ENCODE measurements around the gene PLEKHG2.
A peak's percentile ranks its signal among the peaks of the same experiment; 100 is the strongest.

Gene PLEKHG2

DNA sequence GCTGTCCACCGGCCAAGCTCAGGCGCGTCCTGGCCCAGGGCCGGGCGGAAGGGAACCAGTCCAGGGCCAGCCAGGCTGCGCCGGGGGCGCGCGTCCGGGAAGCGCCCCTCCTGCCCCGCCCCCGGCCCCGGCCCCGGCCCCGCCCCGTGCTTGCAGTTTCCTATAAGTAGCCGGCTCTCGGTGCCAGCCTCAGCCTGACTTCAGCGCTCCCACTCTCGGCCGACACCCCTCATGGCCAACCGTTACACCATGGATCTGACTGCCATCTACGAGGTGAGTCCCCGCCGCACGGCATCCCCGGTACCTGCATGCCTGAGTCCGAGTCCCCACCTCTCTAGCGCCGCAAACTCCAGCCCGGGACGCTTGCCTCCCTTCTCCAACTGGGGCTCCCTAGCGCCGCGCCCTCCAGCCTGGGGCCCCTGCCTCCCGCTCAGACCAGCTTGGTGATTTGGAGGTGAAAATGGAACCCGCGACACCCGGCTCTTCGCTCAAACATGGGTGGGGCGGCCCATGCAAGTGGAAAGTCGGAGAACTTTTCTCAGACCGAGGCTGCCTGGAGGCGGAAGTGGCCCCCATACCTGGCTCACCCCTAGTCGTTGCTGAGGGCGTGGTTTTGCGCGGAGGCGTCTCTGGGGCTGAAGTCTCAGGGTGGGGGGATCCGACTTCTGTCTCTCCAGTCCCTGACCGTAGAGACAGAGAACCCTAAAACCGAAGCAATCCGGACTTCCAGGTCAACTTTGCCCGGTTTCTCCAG is 5.6 kb upstream of the PLEKHG2 start, which contains the start of gene ZFP36:
Gene ZFP36, plus strand, starts transcription at position 192 of the 754 bp plus-strand sequence. Its CDS starts 58 bp downstream, at position 250.
- peak; percentile 80 to 93 for DNase-seq

DNA sequence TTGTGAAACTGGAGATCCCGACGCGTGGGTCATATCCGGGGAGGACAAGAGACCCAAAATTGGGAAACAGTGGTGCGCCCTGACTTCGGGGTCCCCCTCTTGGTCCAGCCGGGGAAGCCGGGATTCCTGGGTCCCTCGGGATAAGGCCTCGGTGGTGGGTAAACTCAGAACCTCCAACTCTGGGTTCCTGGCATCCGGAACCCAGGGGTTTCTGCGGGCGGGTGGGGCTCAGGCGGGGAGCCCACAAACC is 5.1 kb upstream of the PLEKHG2 start:
- DNase-seq: no peak

DNA sequence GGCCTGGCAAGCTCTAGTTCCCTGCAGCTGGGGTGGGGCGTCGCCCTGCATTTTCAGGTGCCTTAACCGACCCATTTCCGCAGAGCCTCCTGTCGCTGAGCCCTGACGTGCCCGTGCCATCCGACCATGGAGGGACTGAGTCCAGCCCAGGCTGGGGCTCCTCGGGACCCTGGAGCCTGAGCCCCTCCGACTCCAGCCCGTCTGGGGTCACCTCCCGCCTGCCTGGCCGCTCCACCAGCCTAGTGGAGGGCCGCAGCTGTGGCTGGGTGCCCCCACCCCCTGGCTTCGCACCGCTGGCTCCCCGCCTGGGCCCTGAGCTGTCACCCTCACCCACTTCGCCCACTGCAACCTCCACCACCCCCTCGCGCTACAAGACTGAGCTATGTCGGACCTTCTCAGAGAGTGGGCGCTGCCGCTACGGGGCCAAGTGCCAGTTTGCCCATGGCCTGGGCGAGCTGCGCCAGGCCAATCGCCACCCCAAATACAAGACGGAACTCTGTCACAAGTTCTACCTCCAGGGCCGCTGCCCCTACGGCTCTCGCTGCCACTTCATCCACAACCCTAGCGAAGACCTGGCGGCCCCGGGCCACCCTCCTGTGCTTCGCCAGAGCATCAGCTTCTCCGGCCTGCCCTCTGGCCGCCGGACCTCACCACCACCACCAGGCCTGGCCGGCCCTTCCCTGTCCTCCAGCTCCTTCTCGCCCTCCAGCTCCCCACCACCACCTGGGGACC is 4.6 kb upstream of the PLEKHG2 start:
- peak in 1 of 2 donors; percentile 23 for DNase-seq

DNA sequence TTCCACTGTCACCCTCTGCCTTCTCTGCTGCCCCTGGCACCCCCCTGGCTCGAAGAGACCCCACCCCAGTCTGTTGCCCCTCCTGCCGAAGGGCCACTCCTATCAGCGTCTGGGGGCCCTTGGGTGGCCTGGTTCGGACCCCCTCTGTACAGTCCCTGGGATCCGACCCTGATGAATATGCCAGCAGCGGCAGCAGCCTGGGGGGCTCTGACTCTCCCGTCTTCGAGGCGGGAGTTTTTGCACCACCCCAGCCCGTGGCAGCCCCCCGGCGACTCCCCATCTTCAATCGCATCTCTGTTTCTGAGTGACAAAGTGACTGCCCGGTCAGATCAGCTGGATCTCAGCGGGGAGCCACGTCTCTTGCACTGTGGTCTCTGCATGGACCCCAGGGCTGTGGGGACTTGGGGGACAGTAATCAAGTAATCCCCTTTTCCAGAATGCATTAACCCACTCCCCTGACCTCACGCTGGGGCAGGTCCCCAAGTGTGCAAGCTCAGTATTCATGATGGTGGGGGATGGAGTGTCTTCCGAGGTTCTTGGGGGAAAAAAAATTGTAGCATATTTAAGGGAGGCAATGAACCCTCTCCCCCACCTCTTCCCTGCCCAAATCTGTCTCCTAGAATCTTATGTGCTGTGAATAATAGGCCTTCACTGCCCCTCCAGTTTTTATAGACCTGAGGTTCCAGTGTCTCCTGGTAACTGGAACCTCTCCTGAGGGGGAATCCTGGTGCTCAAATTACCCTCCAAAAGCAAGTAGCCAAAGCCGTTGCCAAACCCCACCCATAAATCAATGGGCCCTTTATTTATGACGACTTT is 3.9 kb upstream of the PLEKHG2 start:
- DNase-seq: peak in 1 of 2 donors; percentile 14

DNA sequence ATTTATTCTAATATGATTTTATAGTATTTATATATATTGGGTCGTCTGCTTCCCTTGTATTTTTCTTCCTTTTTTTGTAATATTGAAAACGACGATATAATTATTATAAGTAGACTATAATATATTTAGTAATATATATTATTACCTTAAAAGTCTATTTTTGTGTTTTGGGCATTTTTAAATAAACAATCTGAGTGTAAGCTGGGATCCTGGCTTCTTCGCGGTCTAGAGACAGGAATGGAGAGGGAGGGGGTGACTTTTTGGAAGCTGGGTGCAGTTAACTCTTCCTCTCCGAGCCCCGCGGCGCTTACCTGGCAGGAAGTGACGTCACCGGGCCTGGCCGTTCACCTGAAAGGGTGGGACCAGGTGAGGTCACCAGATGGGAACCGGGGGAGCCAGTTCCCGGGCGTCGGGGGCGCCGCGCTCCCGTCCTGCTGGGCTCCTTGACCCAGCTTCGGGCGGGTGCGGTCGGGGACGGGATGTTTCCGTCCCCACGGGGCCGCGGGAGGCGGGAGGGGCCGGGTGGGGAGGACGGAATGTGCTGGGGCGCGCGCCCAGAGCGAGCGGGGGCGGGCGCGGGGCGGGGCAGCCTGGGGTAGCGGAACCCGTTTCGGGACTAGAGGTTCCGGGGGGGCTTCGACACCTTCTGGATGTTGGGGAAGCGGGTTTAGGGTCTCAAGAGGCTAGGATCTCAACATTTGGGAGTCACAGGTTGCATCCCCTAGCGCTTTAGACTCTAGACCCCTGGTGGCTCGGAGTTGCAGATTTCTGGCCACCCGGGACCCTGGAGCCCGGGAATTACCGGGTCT is 3.1 kb upstream of the PLEKHG2 start:
- DNase-seq: peak; percentile 63 to 79

DNA sequence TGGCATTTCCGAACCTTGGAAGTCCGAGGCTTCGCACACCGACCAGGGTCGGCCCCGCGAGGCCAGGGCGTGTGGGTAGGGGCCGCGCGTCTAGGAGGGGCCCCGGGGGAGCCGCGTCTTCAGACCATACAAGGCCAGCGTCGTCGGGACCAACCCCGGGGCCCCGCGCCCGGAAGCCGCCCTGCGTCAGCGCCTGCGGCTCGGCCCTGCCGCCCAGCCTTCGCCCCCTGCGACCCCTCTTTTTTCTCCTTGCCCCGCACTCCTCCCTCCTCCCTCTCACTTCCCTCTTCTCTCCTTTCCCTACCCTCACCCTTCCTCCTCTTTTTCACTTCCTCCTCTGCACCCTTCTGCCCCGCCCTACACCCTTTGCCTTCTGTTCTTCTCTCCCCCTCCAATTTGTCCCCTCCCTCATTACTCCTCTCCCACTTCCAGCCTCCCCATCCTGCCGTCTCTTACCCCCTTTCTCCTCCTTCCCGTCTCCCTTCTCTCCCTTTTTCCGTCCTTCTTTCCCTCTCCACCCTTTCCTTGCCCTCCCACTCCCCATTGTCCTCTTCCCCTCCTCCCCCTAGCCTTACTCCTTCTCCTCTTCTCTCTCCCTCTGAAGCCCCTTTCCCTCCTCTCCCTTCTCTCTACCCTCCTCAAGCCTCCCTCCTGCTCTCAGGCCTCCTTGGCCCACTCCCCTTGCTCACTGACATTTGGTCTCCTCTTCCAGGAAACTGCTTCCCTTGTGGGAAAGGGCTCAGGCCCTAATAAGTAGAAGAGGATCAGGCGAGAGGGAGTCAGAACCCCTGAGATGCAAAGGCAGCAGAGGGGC is 2.2 kb upstream of the PLEKHG2 start:
- DNase-seq: peak in 1 of 2 donors; percentile 52

DNA sequence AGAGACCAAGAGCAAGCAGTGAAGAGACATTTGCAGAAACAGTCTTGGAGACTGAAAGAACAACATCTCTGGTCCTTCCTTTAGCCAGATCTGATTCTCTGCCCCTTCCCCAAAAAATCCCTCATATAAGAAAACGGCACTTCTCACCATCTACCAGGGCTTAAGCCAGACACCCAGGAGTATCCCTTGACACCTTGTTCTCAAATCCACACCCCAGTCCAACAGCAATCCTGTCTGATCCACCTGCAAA is 1.7 kb upstream of the PLEKHG2 start:
- DNase-seq: no peak

DNA sequence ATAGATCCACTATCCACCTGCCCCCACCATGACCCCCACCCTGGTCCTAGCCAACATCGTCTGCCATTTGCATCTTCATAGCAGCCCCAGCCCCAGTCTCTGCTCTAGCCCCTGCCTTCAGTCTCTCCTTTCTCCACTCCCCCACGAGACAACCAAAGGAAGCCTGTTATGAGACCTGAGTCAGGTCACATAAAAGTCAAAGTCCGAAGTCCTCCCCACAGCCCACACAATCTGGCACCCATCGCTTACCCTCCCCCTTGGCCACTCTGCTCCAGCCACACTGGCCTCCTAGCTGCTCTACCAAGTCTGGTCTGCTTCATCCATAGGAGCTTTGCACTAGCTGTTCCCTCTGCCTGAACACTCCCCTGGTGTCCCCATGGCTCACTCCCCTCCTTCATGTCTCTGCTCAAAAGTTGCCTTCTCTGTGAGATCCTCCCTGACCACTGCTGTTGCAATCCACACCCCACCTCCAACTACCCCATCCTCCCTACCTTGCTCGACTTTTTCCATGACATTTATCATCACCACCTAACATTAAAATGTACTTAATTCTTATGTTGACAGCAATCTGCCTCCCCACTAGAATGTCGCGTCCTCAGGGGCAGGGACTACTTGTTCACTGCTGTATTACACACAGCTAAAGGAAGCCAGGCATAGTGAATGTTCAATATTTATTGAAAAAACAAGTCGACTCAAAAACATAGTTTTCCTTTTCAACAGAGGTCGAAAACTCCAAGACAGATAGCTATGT is 1.2 kb upstream of the PLEKHG2 start:
- peak in 1 of 2 donors; percentile 39 for DNase-seq

DNA sequence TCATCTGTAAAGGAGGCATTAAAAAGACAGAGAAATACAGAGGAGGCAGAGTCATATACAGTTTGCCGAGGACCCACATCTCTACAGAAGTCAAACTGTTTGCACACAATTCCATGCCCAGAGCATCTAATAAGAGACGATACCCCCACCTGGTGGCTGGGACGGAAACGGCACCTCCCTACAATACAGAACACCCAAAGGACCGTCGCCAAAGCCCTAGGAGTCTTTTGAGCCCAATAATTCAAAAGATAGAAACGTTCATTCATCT is 703 bp upstream of the PLEKHG2 start:
- peak; percentile 83 to 99 for DNase-seq

DNA sequence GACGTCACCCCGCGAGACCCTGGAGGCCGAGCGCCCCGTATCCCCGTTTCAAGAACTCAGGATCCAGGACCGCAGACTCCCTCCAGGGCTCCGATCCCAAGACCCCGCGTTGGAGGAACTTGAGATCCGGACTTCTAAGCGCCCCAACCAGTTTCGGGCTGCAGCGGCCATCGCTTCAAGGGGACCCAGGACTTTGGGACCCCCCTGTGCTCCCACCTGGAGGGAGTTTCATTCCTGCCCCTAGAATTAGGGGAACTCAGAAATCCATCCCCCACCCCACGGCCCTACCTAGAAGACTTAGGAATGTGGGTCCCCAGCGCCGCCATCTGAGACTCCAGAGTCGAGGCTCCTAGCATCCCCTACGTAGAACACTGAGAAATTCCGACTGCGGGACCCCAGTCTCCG is 400 bp downstream of the PLEKHG2 start:
- DNase-seq: no peak

DNA sequence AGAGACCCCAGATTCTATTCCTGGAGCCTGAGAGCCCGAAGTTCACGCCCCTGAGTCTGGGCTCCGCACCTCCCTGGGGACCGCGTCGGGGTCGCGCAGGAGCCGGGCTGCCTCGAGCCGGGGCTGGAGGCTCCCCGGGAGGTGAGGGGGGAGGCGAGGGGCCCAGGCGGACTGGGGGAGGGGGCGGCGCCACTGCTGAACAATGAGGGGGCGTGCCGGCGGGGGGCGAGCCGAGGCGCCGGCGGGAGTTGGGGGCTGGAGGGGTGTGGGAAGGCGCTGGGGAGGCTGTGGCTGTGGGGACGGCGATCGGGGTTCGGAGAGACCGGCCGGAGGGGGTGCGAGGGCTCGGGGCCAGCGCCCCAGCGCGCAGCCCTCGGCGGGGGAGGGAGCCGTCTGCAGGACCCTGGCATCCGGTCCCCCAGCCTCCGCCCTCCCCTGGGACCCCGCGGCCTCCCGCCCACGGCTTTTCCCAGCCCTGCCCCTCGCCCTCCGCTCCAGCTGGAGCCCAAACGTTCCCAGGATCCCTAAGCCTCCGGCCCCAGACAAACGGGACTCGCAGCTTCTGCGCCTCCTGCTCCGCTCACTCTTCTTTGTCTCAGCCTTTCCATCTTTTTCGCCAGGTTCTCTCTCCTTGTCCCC is 922 bp downstream of the PLEKHG2 start:
- DNase-seq: no peak

DNA sequence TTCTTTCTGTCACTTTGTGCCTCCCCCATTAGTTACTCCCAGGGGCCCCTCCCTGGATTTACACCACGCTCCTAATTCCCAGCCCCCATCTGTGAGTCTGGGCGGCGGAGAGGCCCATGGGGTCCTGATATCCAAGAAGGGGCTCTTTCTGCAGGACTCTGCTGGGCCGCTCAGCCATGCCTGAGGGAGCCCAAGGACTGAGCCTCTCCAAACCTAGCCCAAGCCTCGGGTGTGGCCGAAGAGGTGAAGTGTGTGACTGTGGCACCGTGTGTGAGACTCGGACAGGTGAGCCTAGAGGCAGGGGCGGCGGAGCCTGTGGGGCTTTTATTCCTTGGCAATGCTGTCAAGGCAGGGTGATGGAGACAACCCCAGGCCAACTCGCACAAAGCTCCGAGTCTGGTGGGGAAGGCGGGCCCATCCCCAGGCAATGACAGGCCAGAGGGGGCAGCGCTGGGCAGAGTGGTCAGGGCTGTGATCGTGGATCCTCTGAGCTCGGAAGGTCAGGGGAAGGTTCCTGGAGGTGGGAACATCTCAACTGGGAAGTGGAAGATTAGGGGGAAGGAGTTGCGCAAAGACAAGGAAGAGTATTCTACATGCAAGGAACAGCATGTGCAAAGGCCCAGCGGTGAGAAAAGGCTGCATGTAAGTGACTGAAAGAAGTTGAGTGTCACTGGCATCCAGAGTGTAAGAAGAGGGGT is 1.6 kb downstream of the PLEKHG2 start:
- DNase-seq: no peak

DNA sequence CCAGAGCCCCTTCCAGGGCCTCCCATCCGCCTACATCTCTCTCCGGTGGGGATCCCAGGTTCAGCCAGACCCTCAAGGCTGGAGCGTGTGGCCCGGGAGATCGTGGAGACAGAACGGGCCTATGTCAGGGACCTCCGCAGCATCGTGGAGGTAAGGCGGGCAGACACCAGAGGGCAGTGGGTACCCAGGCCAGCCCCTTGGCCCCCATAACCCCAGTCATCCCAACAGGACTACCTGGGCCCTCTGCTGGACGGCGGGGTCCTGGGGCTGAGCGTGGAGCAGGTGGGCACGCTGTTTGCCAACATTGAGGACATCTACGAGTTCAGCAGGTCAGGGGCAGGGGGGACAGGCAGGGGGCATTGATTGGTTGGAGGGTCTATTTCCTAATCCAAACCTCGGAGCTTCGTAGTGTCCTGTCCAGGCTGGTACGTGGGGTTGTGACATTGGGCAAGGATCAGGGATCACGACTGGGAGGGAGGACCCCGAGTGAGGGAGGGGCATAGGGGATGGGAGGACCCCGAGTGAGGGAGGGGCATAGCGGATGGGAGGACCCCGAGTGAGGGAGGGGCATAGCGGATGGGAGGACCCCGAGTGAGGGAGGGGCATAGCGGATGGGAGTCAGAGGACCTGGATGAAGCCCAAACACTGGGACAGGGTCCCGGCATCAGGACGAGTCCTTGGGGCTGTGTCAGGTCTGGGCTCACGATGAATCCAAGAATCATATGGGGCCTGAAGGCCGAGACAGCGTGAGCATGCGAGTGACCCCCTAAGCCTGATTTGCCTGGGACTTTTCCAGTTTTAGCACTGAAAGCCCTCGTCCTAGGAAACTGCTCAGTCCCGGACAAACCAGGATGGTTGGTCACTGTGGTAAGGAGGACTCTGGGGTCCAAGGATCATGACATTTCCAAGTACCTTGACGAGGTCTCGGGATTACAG is 2.9 kb downstream of the PLEKHG2 start:
- no peak for DNase-seq

DNA sequence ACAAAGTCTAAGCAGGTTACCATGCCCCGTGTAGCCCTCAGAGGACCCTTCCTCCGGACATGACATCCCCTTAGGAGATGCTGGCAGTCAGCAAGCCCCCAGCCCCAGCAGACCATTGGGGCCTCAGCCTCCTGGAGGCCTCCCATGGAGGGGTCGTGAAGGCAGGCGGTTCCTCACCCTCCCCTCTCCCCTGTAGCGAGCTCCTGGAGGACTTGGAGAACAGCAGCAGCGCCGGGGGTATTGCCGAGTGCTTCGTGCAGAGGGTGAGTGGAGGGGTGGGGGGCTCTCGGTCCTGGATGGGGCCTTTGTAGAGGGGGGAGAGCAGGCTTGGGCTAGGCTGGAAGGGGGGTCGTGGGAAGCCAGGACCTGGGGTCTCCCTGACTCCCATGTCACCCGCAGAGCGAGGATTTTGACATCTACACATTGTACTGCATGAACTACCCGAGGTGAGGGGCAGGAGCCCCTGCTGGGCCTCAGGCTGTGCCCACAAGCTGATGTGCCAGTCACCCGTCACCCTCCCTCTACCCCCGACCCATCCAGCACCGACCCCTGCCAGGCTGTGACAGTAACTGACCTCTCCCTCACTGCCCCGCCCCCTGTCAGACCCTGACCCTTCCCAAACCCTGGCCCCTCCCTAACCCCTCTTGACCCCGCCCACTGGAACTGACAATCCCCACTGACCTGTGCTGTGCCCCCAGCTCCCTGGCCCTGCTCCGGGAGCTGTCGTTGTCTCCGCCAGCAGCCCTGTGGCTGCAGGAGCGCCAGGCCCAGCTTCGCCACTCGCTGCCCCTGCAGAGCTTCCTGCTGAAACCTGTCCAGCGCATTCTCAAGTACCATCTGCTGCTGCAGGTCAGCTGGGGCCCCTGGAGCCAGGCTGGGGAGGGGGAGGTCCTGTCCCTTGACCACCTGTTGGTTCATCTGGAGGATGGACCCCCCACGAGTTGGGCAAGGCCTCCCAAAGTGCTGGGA is 4.0 kb downstream of the PLEKHG2 start:
- DNase-seq: no peak

DNA sequence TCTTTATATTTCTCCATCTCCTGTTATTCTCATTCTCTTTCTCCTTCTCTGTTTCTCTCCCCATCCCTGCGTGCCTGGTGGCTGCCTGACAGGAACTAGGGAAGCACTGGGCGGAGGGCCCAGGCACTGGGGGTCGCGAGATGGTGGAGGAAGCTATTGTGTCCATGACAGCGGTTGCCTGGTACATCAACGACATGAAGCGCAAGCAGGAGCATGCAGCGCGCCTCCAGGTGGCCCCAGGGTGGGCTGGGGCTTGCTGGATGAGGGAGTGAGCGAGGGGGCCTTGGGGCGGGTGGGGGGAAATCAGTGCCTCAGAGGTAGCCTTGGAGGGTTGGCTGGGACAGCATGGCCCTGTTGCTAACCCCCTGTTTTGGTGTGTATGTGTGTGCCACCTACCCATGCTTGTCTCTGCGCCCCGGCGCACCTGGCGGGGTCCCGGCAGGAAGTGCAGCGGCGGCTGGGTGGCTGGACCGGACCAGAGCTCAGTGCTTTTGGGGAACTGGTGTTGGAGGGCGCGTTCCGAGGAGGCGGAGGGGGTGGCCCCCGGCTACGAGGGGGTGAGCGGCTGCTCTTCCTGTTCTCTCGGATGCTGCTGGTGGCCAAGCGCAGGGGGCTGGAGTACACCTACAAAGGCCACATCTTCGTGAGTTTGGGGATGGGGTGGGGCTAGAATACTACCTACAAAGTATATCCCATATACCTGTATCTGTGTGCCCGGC is 5.2 kb downstream of the PLEKHG2 start:
- no peak for DNase-seq

DNA sequence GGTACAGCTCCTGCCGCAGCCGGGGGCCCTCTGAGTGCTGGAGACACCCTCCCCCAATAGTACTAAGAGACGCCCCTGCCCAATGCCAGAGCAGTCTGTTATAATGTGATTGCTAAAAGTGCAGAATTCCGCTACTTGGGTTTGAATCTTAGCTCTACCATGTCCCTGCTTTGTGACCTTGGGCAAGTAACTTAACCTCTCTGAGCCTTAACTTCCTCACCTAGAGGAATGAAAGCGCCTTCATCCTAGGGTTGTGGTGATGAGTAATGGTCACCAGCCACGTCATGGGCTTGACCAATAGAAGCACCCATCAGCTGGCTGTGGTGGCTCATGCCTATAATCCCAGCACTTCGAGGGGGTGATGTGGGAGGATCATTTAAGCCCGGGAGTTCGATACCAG is 6.5 kb downstream of the PLEKHG2 start:
- no peak for DNase-seq

DNA sequence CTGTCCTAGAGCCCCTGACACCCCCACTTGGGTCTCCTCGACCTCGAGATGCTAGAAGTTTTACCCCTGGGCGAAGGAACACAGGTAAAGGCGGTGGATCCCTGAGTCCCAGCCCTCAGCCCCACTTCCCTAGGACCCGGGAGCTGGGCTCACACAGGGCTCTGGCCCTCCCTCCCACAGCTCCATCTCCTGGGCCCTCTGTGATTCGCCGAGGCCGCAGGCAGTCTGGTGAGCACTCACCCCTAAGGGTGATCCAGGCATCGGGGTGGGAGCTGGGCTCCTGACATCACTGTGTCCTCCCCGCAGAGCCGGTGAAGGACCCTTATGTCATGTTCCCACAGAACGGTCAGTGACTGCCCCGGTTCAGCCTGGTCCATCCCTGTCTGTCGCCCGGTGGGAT is 8.3 kb downstream of the PLEKHG2 start:
- DNase-seq: no peak

DNA sequence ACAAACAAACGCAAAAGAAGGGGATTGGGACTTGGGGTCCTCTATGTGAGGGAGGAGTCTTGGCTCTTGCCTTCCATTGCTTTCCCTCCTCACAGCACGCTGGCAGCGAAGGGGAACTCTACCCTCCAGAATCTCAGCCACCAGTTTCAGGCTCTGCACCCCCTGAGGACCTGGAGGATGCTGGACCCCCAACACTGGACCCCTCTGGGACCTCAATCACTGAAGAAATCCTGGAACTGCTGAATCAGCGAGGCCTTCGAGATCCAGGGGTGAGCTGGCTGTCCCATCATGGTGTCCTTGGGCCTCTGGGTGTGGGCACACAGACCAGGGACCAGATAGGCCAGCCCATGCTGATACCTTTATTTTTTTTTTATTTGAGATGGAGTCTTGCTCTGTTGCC is 9.6 kb downstream of the PLEKHG2 start:
- no peak for DNase-seq
